ENCODE data around the gene TMEM248. TPM values are rescaled to one million over a fixed set of nuclear protein-coding genes. Genes with fewer than 3 reads are reported as not detected.

Gene TMEM248
- total and polyA plus RNA-seq, 10 of the 15 experiments (the other 5 are each of a cell fraction or from before 2014, with no cell fraction given), result 6.3 to 93.5 (median 64.9) TPM

GRCh38 chr7:66894463-66895080 is 26.5 kb upstream of the TMEM248 start:
- no peak for DNase-seq (ENCODE audit: low read depth, low spot score)
- Histone ChIP-seq H3K4me2 (ENCODE audit: control insufficient read depth, insufficient read depth) (no peak overlapping the region), H3K36me3 (ENCODE audit: control insufficient read depth in 2 of 2, insufficient read depth in 2 of 2, low read length in 1 of 2) (no peaks in the 10 kb centered on the region; a peak in 1 of 4 replicates), H3K27me3 (replicated peaks in 1 of 2; ENCODE audit: control insufficient read depth in 2 of 2, insufficient read depth in 2 of 2, low read length in 1 of 2) (no peaks in the 10 kb centered on the region), H3K27ac (ENCODE audit: control insufficient read depth, insufficient read depth) (no peak overlapping the region), H3K79me2 (ENCODE audit: control insufficient read depth, insufficient read depth, low read length) (no peaks in the 10 kb centered on the region), H3K4me3 (no peak overlapping the region), H3K4me1 (ENCODE audit: control insufficient read depth, insufficient read depth, low read length) (no peaks in the 10 kb centered on the region), H3K9me3 (replicated peaks; ENCODE audit: control insufficient read depth, insufficient read depth, low read length) (no peaks in the 10 kb centered on the region), H4K20me1 (ENCODE audit: control insufficient read depth, insufficient read depth) (no peaks in the 10 kb centered on the region), H3K9ac (ENCODE audit: control insufficient read depth, insufficient read depth, low read length) (no peak overlapping the region), H2AFZ (ENCODE audit: control insufficient read depth, low read depth, low read length) (no peak overlapping the region)
- in situ Hi-C loops (cut with MboI) (no loop called here), intact Hi-C loops (cut with micrococcal nuclease; ENCODE audit: unreplicated experiment) (loop anchor here (2.0 kb wide), 1 partner anchor 58 kb away; no protein-coding TSS in a partner anchor)
- peak; percentile 74 for ATAC-seq
- WGBS (ENCODE audit: insufficient coverage, insufficient replicate concordance, low lambda C conversion rate, missing lambda C conversion rate), result 49% methylated on average over 5 of the region's 5 CpGs
- TF ChIP-seq CTCF (IDR thresholded peaks at IDR 0.05 in 2 of 3, conservative IDR thresholded peaks at IDR 0.05 in 1 of 3; ENCODE audit: control insufficient read depth in 2 of 3, extremely low read depth in 1 of 3, insufficient read depth in 1 of 3, low read depth in 3 of 3, low read length in 3 of 3) (peak; percentile 30 to 48 (median 31); a peak in 4 of 6 replicates), ZNF217 (IDR thresholded peaks at IDR 0.05) (no peak), RAD21 (IDR thresholded peaks at IDR 0.05; ENCODE audit: insufficient read depth, low read depth, low read length) (peak; percentile 61), SMC3 (IDR thresholded peaks at IDR 0.05; ENCODE audit: borderline replicate concordance, low read length) (peak; percentile 45; the same call in 1 of the 2 replicates), SREBF1 (IDR thresholded peaks at IDR 0.05; ENCODE audit: low read length) (no peak)
- TF ChIP-seq, protein P1, sequence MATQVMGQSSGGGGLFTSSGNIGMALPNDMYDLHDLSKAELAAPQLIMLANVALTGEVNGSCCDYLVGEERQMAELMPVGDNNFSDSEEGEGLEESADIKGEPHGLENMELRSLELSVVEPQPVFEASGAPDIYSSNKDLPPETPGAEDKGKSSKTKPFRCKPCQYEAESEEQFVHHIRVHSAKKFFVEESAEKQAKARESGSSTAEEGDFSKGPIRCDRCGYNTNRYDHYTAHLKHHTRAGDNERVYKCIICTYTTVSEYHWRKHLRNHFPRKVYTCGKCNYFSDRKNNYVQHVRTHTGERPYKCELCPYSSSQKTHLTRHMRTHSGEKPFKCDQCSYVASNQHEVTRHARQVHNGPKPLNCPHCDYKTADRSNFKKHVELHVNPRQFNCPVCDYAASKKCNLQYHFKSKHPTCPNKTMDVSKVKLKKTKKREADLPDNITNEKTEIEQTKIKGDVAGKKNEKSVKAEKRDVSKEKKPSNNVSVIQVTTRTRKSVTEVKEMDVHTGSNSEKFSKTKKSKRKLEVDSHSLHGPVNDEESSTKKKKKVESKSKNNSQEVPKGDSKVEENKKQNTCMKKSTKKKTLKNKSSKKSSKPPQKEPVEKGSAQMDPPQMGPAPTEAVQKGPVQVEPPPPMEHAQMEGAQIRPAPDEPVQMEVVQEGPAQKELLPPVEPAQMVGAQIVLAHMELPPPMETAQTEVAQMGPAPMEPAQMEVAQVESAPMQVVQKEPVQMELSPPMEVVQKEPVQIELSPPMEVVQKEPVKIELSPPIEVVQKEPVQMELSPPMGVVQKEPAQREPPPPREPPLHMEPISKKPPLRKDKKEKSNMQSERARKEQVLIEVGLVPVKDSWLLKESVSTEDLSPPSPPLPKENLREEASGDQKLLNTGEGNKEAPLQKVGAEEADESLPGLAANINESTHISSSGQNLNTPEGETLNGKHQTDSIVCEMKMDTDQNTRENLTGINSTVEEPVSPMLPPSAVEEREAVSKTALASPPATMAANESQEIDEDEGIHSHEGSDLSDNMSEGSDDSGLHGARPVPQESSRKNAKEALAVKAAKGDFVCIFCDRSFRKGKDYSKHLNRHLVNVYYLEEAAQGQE (IDR thresholded peaks at IDR 0.05; ENCODE audit: low read depth, low read length), result peak; percentile 87
- FAIRE-seq, result no peak
- SMC1A ChIA-PET (ENCODE audit: uncharacterized antibody, unreplicated experiment), result interaction anchor here (0.7 to 1.6 kb wide), 6 partner anchors 9 to 864 kb away, joined by 3 to 9 read pairs (median 3); no protein-coding TSS in a partner anchor
- BruUV-seq (replicated peaks), result no TSS peak
- RAD21 ChIA-PET (ENCODE audit: unreplicated experiment), result interaction anchor here (0.7 to 1.5 kb wide), 4 partner anchors 50 to 158 kb away, joined by 3 to 7 read pairs (median 3); no protein-coding TSS in a partner anchor
- POLR2A ChIA-PET, result interaction anchor here (0.5 to 0.6 kb wide), 2 partner anchors 11 to 214 kb away, joined by 3 to 4 read pairs; no protein-coding TSS in a partner anchor
- CTCF ChIA-PET, result interaction anchor here (0.6 to 2.3 kb wide), 10 partner anchors 10 to 348 kb away, joined by 3 to 8 read pairs (median 4); no protein-coding TSS in a partner anchor

Data from GM12878 (cell line).